ENCODE results near the gene NUDCD3. TPM values are rescaled to one million over a fixed set of nuclear protein-coding genes. Genes with fewer than 3 reads are reported as not detected.

Gene NUDCD3
- total and polyA plus RNA-seq, 2 of the 8 experiments (the other 6 are each of a cell fraction or from before 2014, with no cell fraction given) = 35.2 to 93.7 TPM

- TF ChIP-seq, protein P1, sequence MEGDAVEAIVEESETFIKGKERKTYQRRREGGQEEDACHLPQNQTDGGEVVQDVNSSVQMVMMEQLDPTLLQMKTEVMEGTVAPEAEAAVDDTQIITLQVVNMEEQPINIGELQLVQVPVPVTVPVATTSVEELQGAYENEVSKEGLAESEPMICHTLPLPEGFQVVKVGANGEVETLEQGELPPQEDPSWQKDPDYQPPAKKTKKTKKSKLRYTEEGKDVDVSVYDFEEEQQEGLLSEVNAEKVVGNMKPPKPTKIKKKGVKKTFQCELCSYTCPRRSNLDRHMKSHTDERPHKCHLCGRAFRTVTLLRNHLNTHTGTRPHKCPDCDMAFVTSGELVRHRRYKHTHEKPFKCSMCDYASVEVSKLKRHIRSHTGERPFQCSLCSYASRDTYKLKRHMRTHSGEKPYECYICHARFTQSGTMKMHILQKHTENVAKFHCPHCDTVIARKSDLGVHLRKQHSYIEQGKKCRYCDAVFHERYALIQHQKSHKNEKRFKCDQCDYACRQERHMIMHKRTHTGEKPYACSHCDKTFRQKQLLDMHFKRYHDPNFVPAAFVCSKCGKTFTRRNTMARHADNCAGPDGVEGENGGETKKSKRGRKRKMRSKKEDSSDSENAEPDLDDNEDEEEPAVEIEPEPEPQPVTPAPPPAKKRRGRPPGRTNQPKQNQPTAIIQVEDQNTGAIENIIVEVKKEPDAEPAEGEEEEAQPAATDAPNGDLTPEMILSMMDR (IDR thresholded peaks at IDR 0.05; ENCODE audit: control extremely low read depth in 1 of 3, insufficient read depth in 1 of 3, low read depth in 1 of 3, low read length in 3 of 3) = no peak
- TF ChIP-seq BACH1 (IDR thresholded peaks at IDR 0.05; ENCODE audit: low read length) (no peak), SP1 (IDR thresholded peaks at IDR 0.05; ENCODE audit: low read depth, low read length) (no peak)
Observed at GRCh38 chr7:44390701-44391100, 99.8 kb downstream of the NUDCD3 start (continued).

All from H1 (cell line).